OCI-M1 (cell line): Measurements from ENCODE around the gene ARHGAP8.

Experiments used
- DNase-seq: peaks from one replicate; lab custom pipeline; 2025; lab: John Stamatoyannopoulos, UW

The ARHGAP8 gene

GRCh38 chr22:44862281-44862680, 109.9 kb downstream of the ARHGAP8 start:
- DNase-seq, result no peak

DNA sequence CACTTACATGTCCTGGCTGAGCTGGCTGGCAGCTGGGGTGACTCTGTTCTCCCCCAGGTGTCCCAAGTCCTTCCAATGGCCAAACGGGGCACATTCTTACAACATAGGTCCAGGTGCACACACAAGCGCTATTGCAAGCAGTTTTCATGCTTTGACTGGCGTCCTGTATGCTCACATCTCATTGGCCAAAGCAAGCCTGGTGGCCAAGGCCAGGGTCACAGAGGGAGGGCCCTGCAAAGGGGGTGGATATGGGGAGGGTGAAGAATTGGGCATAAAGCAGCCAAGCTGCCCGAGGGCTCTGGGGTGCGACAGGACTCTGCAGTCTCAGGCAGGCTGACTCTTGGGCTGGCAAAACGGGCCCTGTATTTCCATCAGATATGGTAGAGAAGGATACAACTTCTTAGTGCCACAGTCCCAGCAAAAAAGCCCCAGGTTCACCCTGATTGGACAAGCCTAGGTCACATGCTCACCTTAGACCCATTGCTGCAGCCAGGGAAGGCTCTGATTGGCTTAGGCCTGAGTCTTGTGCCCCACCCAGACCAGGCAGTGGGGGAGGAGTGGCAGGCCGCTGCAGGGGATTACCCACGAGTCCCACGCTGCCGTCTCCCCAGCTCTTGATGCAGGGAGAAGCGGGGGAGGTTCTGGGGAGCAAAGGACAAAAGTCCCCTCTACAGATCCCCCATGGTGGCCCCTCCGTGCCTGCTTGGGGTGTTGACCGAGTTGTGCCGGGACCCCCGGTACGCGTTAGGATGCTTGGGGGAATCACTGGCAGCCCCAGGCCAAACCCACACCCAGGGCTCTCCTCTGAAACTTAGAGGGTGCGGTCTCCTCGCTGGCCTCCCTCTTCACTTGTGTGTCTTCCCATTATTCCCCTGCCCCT, 110.8 kb downstream of the ARHGAP8 start:
- DNase-seq, result peak; percentile 13

- DNase-seq, result no peak
These were observed 113.0 kb downstream of the ARHGAP8 start for GRCh38 chr22:44865193-44866057.

DNA sequence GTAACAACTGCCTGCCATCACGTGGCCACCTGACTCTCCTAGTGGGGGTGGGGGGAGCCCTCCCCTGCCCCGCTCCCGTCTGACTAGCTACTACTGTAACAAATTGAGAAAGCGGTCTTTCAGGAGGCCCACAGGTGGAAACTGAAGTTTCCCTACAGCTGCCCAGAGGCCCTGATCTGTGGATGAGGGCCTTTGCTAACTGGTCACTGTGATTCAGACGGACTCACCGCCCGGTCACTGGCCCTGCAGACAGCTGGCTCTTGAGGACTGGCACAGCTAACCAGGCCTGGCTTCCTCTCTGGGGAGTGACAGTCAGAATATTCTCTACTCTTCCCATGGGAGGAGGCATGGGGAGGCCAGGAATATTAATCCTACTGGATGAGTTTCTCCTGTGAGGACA, 116.8 kb downstream of the ARHGAP8 start:
- DNase-seq, result no peak

DNA sequence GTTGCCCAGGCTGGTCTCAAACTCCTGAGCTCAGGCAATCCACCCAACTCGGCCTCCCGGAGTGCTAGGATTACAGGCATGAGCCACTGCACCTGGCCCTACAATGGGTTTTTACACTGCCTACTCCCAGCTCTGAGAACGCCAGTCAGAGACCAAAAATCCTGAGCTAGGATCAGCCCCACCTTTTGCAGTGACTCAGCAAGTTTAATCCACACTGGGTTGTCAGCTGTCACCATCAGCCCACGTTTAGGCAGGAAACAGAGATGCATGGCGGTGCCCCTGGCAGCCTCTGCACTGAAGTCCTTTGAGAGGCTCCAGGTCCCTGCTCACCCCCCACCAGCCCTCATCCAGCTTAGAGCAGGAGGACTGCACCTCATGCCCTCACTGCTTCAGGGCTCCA, 117.6 kb downstream of the ARHGAP8 start:
- DNase-seq, result peak; percentile 29

- DNase-seq, result no peak
These were observed 119.4 kb downstream of the ARHGAP8 start for GRCh38 chr22:44871782-44872181.

- no peak for DNase-seq
These were observed 124.5 kb downstream of the ARHGAP8 start for GRCh38 chr22:44876921-44877320.

GRCh38 chr22:44878483-44879300, 126.3 kb downstream of the ARHGAP8 start:
- no peak for DNase-seq

DNA sequence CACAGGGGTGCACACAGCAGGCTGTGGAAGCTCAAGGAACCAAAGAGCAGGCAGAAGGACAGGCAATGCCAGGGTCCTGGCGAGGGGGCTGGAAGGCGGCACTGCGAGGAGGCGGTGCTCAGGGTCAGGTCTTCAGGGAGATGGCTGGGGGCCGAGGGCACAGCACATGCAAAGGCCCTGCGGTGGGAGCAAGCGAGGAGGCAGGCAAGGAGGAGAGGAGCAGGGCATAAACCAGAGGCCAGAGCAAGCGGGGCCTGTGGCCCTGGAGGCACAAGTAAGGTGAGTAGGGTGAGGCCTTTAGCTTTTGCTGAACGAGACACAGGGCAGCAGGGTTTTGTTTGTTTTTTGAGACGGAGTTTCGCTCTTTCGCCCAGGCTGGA, 126.9 kb downstream of the ARHGAP8 start:
- DNase-seq, result no peak

DNA sequence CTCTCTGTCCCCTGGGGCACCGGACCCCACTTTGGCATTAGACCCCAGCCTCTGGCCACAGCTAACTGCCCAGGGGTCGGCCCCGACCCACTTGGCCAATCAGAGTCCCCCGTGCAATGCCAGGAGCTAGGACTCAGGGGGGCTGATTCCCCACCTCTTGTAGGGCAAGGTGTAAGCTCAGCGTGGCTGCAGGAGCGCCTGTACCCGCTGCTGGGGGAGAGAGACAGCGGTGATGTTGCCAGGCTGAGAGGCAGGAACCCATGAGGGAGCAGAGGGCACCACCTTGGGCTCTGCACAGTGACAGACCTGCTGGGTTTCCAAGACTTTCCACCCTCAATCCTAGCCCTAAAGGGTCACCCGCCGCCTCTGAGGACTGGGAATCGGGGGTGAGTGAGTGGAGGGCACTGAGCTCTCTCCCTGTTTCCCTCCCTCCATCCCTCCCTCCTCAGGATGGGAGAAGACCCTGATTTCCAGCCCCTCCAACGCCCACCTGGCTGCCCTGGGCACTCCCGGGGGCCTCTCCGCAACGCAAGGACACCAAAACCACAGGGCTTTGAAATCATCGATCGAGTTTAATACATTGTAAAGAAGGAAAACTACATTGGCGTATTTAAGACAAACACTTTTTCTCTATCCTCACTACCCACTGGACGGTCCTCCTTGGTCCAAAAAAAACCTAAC, 128.4 kb downstream of the ARHGAP8 start:
- DNase-seq, result no peak

DNA sequence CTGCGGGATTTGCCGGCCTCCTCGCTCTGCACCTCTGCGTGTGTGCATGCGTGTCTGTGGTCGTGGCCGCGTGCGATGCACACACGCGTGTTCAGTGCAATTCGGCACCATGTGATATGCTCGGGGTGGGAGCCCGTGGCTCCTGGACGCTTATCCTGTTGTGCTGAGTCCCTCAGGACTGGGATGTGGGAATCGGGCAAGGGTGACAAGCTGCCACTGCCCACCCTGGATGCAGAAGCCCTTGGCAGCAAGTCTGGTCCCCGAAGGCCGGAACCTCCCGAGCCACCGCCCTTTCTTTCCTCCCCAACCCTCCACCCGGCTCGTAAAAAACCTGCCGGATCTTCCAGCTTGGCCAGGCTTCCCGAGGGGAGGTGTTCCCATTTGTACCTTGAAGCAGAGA, 129.2 kb downstream of the ARHGAP8 start:
- DNase-seq, result no peak

- no peak for DNase-seq
These were observed 130.0 kb downstream of the ARHGAP8 start for GRCh38 chr22:44882226-44882905.

DNA sequence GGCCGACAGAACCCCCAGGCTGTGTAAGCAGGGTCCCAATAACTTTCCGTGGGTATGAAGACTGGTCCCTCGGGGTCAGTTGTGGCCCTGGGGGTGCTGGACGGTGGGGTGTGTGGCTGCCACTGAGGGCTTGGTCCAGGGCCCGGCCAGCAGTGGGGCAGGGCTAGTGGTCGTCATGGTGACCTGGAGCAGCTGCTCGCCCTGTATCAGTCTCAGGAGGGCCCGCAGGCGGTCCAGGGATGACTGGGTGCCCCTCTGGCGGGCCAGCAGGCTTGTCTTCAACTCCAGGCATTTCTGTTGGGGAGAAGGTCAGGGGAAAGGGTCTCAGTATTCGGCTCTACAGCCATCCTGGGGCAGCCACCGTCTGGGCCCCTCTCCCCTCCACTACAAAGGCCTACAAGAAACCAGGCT, 130.6 kb downstream of the ARHGAP8 start:
- no peak for DNase-seq

DNA sequence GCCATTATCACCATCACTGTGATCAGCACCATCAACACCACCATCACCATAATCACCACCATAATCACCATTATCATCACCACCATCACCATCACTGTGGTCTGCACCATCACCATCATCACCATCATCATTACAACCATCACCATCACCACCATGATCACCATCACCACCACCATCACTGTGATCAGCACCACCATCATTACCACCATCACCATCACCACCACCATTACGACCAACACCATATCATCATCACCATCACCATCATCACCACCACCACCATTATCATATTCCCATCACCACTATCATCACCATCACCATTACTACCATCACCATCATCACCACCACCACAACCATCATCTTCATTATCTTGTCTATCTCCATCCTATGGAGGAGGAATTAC, 132.2 kb downstream of the ARHGAP8 start:
- DNase-seq, result no peak

- no peak for DNase-seq
These were observed 132.8 kb downstream of the ARHGAP8 start for GRCh38 chr22:44884968-44885805.

DNA sequence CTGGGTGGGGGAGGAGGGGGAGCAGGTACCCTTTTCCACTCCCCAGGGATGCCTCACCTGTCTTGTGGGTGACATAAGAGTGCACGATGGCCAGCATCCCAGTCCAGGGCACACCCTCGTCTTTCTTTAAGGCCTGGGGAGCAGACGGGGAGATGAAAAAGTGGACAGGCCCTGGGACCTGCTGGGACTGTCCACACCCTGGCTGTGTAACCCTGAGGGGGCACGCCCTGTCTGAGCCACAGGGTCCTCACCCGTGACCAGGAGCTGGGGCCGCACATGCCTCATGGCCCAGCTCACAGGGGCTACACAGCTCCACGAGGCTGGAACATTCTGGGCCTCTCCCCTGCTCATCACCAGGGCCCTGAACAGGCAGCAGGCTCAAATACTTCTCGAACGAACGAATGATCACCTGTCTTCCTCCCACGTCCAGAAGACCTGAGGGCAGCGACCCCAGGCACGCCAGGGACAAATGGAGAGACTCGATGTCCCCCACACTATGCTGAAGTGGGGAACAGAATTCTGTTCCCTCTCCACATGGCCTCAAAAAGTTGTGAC, 133.5 kb downstream of the ARHGAP8 start:
- no peak for DNase-seq

GRCh38 chr22:44887941-44888366, 135.6 kb downstream of the ARHGAP8 start:
- no peak for DNase-seq

GRCh38 chr22:44888491-44889254, 136.3 kb downstream of the ARHGAP8 start:
- DNase-seq, result no peak
